Transverse colon (tissue), 4 donors: ENCODE measurements around the gene CDKL2.

ENCODE experiments used
- CTCF ChIP-seq, 5 experiments: fragments of 200-600 bp in 3 of 5; fragments of 450-650 bp in 2 of 5; sonication (generic) in 3 of 5; IDR thresholded peaks; 1 replicate in 2 of 5; 2 replicates in 3 of 5; pipeline ENCODE4 v1.5.1; 2016 to 2017; ENCODE audit warnings: antibody characterized with exemption in 5 of 5, inconsistent platforms in 3 of 5, mild to moderate bottlenecking in 2 of 5, moderate library complexity in 1 of 5
- POLR2A ChIP-seq: fragments of 450-650 bp; IDR thresholded peaks from one replicate; pipeline ENCODE4 v1.6.1; 2016; ENCODE audit warnings: antibody characterized with exemption, mild to moderate bottlenecking, moderate library complexity
- POLR2AphosphoS5 ChIP-seq, 3 donors: sonication (generic); formaldehyde crosslinking; IDR thresholded peaks; one replicate each; pipeline ENCODE4 v1.6.1; 2016; ENCODE audit warnings: antibody characterized with exemption in 3 of 3

DNA sequence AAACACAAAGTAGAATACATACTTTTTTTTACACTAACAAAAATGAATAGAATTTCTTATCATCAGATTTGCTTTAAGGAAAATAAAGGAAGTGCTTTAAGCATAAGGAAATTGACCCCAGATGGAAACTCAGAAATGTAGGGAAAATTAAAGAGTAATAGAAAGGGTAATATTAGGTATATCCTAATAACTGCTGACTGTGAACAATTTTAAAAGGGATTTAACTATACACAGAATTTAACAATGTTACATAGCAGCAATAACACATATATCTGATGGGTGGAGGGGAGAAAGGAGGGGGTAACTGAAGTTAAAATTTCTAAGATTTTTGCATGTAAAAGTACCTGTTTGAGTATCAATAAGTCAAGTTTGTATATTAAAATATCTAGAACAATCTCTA, 8.6 kb downstream of the CDKL2 start:
- TF ChIP-seq CTCF (IDR thresholded peaks at IDR 0.05) (no peak), POLR2AphosphoS5 (IDR thresholded peaks at IDR 0.05) (no peak), POLR2A (no peak)
